ENCODE results near the gene RBM17. TPM values are rescaled to one million over a fixed set of nuclear protein-coding genes. Genes with fewer than 3 reads are reported as not detected.

The RBM17 gene
- total and polyA plus RNA-seq, 2 of the 13 experiments (the other 11 are each of a cell fraction or from before 2014, with no cell fraction given), result 30.7 to 77.5 TPM

DNA sequence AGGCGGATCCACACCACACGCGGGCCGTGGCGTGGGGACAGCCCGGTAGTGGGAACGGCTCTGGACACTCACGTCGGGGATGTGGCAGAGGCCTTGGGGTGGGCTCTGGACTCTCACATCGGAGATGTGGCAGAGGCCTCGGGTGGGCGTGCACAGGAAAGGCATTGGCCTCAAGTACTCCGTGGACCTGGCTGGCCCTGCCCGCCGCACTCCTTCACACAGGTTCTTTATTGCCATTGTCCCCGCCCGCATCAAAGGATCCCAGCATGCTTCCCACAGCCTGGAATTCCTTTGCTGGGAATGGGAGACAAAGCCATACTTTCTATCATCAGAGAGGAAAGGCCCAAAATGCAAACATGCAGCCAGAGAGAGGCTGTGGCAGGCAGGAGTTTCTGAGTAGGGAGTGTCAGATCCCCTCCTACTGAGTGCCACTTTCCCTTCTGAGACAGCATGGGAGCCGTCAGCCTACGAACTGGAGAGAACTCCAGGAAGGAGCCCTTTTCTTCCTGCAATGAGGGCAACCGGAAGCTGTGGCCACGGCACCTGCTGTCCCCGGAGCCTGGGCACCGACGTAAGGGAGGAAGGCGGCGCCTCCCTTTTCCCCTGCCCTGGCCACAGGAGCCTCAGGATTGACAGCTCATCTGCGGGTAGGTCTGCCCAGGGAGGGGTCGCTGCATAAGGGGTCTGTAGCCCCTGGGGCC is 51.5 kb downstream of the RBM17 start:
- 85% methylated on average over 10 of the region's 28 CpGs for WGBS (ENCODE audit: low lambda C conversion rate)
- TF ChIP-seq KDM6A (CRISPR knock-in tag; IDR thresholded peaks at IDR 0.05; ENCODE audit: low read depth) (no peak), ZNF788 (CRISPR knock-in tag; IDR thresholded peaks at IDR 0.05; ENCODE audit: borderline replicate concordance) (no peak)
- Histone ChIP-seq H3K27ac (ENCODE audit: extremely low read length, insufficient read depth, low read length) (no peak overlapping the region), H3K9me3 (ENCODE audit: low read length) (no peaks in the 10 kb centered on the region), H2AFZ (ENCODE audit: low read length) (no peak overlapping the region), H4K20me1 (ENCODE audit: insufficient read depth, low read length) (no peaks in the 10 kb centered on the region; the same call in 1 of the 2 replicates), H3K9ac (ENCODE audit: insufficient read depth, low read depth, low read length) (no peak overlapping the region), H3K36me3 (replicated peaks in 1 of 2; ENCODE audit: control insufficient read depth in 1 of 2, insufficient read depth in 2 of 2, low read length in 2 of 2) (no peaks in the 10 kb centered on the region), H3K4me3 (replicated peaks in 1 of 3; ENCODE audit: insufficient read depth in 1 of 3, low read depth in 2 of 3, low read length in 3 of 3) (no peak overlapping the region), H3K4me1 (ENCODE audit: insufficient read depth, low read length) (peaks cover 16% of the 10 kb centered on the region), H3K27me3 (ENCODE audit: control insufficient read depth in 1 of 2, insufficient read depth in 2 of 2, low read length in 2 of 2) (peaks cover 9 to 73% of the 10 kb centered on the region in 2 experiments; a peak in 3 of 5 replicates), H3K79me2 (ENCODE audit: insufficient read depth, low read length) (no peaks in the 10 kb centered on the region), H3K4me2 (ENCODE audit: low read depth, low read length) (no peak overlapping the region)
- no peak for ATAC-seq
- in situ Hi-C loops (cut with HindIII; ENCODE audit: extremely low pct_ligation_motif_present, low pct_unique_long_range_greater_than_20kb) (no loop called here), intact Hi-C loops (cut with micrococcal nuclease; ENCODE audit: unreplicated experiment) (no loop called here)
- ChIA-PET POLR2A (no interaction called here), CTCF (ENCODE audit: low intra/inter-chr PET ratio, low total read pairs) (no interaction called here)
- FAIRE-seq, result no peak
- no peak for DNase-seq (ENCODE audit: low spot score)
- BruUV-seq (replicated peaks), result no TSS peak

- Histone ChIP-seq H3K4me2 (ENCODE audit: low read depth, low read length) (peak overlapping the region; percentile 46), H3K27me3 (ENCODE audit: control insufficient read depth in 1 of 2, insufficient read depth in 2 of 2, low read length in 2 of 2) (peaks cover 9 to 73% of the 10 kb centered on the region in 2 experiments; a peak in 3 of 5 replicates), H3K27ac (ENCODE audit: extremely low read length, insufficient read depth, low read length) (no peak overlapping the region), H3K4me3 (replicated peaks in 1 of 3; ENCODE audit: insufficient read depth in 1 of 3, low read depth in 2 of 3, low read length in 3 of 3) (peak overlapping the region in 2 of 3 experiments; percentile 8 to 25; a peak in 2 of 6 replicates), H3K79me2 (ENCODE audit: insufficient read depth, low read length) (no peaks in the 10 kb centered on the region), H3K9me3 (ENCODE audit: low read length) (no peaks in the 10 kb centered on the region), H3K4me1 (ENCODE audit: insufficient read depth, low read length) (peaks cover 20% of the 10 kb centered on the region), H3K9ac (ENCODE audit: insufficient read depth, low read depth, low read length) (no peak overlapping the region), H2AFZ (ENCODE audit: low read length) (no peak overlapping the region), H4K20me1 (ENCODE audit: insufficient read depth, low read length) (no peaks in the 10 kb centered on the region; the same call in 1 of the 2 replicates), H3K36me3 (replicated peaks in 1 of 2; ENCODE audit: control insufficient read depth in 1 of 2, insufficient read depth in 2 of 2, low read length in 2 of 2) (no peaks in the 10 kb centered on the region)
- CTCF ChIA-PET (ENCODE audit: low intra/inter-chr PET ratio, low total read pairs), result no interaction called here
- no TSS peak for BruUV-seq (replicated peaks)
- 38% methylated on average over 7 of the region's 8 CpGs for WGBS (ENCODE audit: low lambda C conversion rate)
- 0 out of 2 replicates have a peak, but pooled peaks have one; percentile 38 for TF ChIP-seq EZH2 (conservative IDR thresholded peaks at IDR 0.05; ENCODE audit: low read depth, low read length)
- TF ChIP-seq NCOA2 (CRISPR knock-in tag; IDR thresholded peaks at IDR 0.05), result no peak
- FAIRE-seq (no peak), ATAC-seq (no peak), DNase-seq (ENCODE audit: low spot score) (no peak)
- in situ Hi-C loops (cut with HindIII; ENCODE audit: extremely low pct_ligation_motif_present, low pct_unique_long_range_greater_than_20kb), result no loop called here
- POLR2A ChIA-PET, result no interaction called here
- intact Hi-C loops (cut with micrococcal nuclease; ENCODE audit: unreplicated experiment), result no loop called here
These were observed 52.1 kb downstream of the RBM17 start for GRCh38 chr10:6140965-6141295.

Measured in HepG2 (cell line).